Lower lobe of right lung (tissue), 2 donors: ENCODE data around the gene LY6G6D. TPM values are rescaled to one million over a fixed set of nuclear protein-coding genes. Genes with fewer than 3 reads are reported as not detected.

Experiments
- ATAC-seq, 2 donors: fragments of 200-7000 bp; cut with Tn5 transposase; one replicate each; pipeline ENCODE4 v1.9.1; 2020 to 2022; ENCODE audit warnings: mild to moderate bottlenecking in 2 of 2, moderate library complexity in 2 of 2
- DNase-seq: peaks from one replicate; pipeline ENCODE4 v3.0.0-alpha.2; 2020
- H3K27ac ChIP-seq: fragments of 200-600 bp; one replicate; pipeline ENCODE4 v1.8.0; 2022
- H3K27me3 ChIP-seq: fragments of 200-600 bp; one replicate; pipeline ENCODE4 v1.8.0; 2022; ENCODE audit warnings: low read depth
- H3K36me3 ChIP-seq: fragments of 200-600 bp; one replicate; pipeline ENCODE4 v1.8.0; 2022; ENCODE audit warnings: mild to moderate bottlenecking
- H3K4me1 ChIP-seq: fragments of 200-600 bp; one replicate; pipeline ENCODE4 v1.8.0; 2022
- H3K4me3 ChIP-seq: fragments of 200-600 bp; one replicate; pipeline ENCODE4 v1.8.0; 2022; ENCODE audit warnings: mild to moderate bottlenecking
- H3K9me3 ChIP-seq: fragments of 200-600 bp; one replicate; pipeline ENCODE4 v1.8.0; 2022
- CTCF ChIP-seq: fragments of 200-600 bp; IDR thresholded peaks from one replicate; pipeline ENCODE4 v1.8.0; 2022; ENCODE audit warnings: antibody characterized with exemption, mild to moderate bottlenecking
- intact Hi-C: fragments of 100-400 bp; cut with DNase I; formaldehyde crosslinking; loops from one replicate; pipeline ENCODE4 v1.11.0; 2022
- total RNA-seq: library from RNA; stranded (reverse); fragmentation: NEBNext Ultra II Directional; extraction: Animal tissue kit (Norgen Biotek cat#: 25700); gene quantifications from one replicate; pipeline ENCODE4 v1.2.1, GENCODE V29; 2021
- donor health status: DM: no; HTN: yes; CAD: no; lungs with severe emphysema.

The LY6G6D gene
- total RNA-seq, 1 donor from 2014 or later = not detected

DNA sequence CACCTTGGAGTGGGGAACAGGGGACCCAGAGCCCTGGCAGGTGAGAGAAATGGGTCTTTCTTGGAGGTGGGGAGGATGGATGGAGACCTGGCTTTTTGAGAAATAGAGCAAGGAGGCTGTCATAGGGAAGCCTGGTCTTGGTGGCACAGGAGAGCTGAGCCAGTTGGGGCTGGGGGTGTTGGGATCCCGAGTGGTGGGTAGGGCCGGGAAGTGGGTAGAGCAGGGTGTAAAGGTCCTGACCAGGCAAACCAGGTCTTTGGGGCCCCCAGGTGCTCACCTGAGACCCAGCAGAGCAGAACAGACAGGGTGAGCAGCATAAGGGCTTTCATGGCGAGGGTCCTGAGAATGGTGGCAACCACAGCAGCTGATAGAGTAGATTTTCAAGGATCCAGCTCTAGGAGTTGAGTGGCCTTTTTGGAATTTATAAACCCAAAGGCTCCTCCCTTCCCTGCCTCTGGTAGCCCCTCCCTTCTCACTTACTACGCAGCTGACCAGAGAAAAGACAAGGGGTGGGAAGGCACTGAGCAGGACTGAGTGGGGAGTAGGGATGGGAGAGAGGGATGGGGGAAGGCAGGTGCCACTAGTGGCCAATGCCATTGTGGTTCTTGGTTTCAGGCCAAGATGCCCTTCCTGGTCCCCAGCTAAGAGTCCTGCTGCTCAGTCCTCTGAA, 6.3 kb downstream of the LY6G6D start, which contains the start of gene LY6G6C:
TSS of gene LY6G6C (minus strand) at position 396 of the 670 bp plus-strand sequence. CDS start at position 329, 67 bp downstream.
- H3K27me3 ChIP-seq = no peaks in the 10 kb centered on the region
- no peak for TF ChIP-seq CTCF
- DNase-seq (peak; percentile 13), ATAC-seq (no peak)
- peaks cover 5% of the 10 kb centered on the region for H3K36me3 ChIP-seq
- peaks cover 11% of the 10 kb centered on the region for H3K4me1 ChIP-seq
- no peak within 1 kb of the TSS for H3K27ac ChIP-seq
- no peaks in the 10 kb centered on the region for H3K9me3 ChIP-seq
- intact Hi-C loops = no loop called here
- no peak within 1 kb of the TSS for H3K4me3 ChIP-seq

DNA sequence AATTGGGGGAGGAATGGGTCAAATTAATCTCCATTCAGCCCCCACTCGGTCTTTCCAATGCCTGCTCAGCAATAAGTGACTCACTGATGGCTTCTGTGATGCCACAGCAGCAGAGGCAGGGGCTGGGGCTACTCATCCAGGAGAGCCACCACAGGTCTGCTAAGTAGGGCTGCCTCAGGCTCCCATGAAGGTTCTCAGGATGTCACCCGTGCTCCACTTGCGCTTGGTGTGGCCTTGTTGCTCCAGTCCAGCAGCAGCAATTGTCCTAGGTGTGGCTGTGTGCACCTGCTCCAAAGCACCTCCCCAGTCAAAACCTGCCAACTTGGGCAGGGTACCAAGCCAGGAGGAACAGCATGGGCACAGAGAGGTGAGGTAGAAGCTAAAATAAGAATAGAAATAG, 7.0 kb downstream of the LY6G6D start:
- no peak for ATAC-seq
- H3K4me1 ChIP-seq = peaks cover 17% of the 10 kb centered on the region
- H3K27ac ChIP-seq = no peak overlapping the region
- no peak for TF ChIP-seq CTCF
- no peaks in the 10 kb centered on the region for H3K27me3 ChIP-seq
- H3K4me3 ChIP-seq = no peak overlapping the region
- H3K36me3 ChIP-seq = peaks cover 12% of the 10 kb centered on the region
- DNase-seq = peak; percentile 24
- intact Hi-C loops = no loop called here
- no peaks in the 10 kb centered on the region for H3K9me3 ChIP-seq

DNA sequence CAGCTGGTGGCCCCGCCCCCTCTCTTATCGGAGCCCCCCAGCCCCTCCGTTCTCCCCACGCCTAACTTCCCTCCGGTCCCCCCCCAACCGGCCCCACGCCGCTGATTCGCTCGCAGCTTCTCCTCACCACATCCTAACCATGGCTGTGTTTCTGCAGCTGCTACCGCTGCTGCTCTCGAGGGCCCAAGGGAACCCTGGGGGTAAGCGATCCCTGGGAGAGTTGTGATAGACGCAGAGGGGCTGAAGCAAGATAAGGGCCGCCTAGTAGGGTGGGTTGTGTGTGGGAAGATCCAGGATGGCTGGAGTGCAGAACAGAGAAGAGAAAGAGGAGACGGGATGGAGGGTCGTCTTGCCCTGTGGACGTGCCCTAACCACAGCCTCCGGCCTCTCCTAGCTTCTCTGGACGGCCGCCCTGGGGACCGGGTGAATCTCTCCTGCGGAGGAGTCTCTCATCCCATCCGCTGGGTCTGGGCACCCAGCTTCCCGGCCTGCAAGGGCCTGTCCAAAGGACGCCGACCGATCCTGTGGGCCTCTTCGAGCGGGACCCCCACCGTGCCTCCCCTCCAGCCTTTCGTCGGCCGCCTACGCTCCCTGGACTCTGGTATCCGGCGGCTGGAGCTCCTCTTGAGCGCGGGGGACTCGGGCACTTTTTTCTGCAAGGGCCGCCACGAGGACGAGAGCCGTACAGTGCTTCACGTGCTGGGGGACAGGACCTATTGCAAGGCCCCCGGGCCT, 8.3 kb downstream of the LY6G6D start, which contains the start of gene MPIG6B:
TSS of gene MPIG6B (plus strand) at position 129 of the 735 bp plus-strand sequence. CDS start at position 140, 11 bp downstream.
- Histone ChIP-seq H3K27me3 (no peaks in the 10 kb centered on the region), H3K36me3 (peaks cover 22% of the 10 kb centered on the region), H3K4me1 (peaks cover 30% of the 10 kb centered on the region), H3K9me3 (no peaks in the 10 kb centered on the region), H3K27ac (no peak within 1 kb of the TSS), H3K4me3 (no peak within 1 kb of the TSS)
- DNase-seq (no peak), ATAC-seq (no peak)
- intact Hi-C loops = no loop called here
- no peak for TF ChIP-seq CTCF

- intact Hi-C loops = no loop called here
- no peak overlapping the region for H3K27ac ChIP-seq
- H3K27me3 ChIP-seq = no peaks in the 10 kb centered on the region
- peaks cover 36% of the 10 kb centered on the region for H3K4me1 ChIP-seq
- H3K9me3 ChIP-seq = no peaks in the 10 kb centered on the region
- no peak for DNase-seq
- H3K36me3 ChIP-seq = peaks cover 22% of the 10 kb centered on the region
- no peak overlapping the region for H3K4me3 ChIP-seq
- TF ChIP-seq CTCF = no peak
- ATAC-seq = no peak
These were observed 9.0 kb downstream of the LY6G6D start for GRCh38 chr6:31723980-31724691.

- Histone ChIP-seq H3K4me1 (peaks cover 43% of the 10 kb centered on the region), H3K4me3 (no peak overlapping the region), H3K27me3 (no peaks in the 10 kb centered on the region), H3K36me3 (peaks cover 27% of the 10 kb centered on the region), H3K27ac (peak overlapping the region; percentile 93), H3K9me3 (no peaks in the 10 kb centered on the region)
- DNase-seq (no peak), ATAC-seq (no peak)
- TF ChIP-seq CTCF = no peak
- intact Hi-C loops = no loop called here
These were observed 10.6 kb downstream of the LY6G6D start for GRCh38 chr6:31725502-31726350.
